OCI-LY7 (cell line): ENCODE results near the gene PSPN.

Source experiments
- CTCF ChIP-seq: fragments of 200-600 bp; sonication (generic); conservative IDR thresholded peaks from 2 replicates; pipeline ENCODE4 v1.5.1; 2014; ENCODE audit warnings: mild to moderate bottlenecking, antibody characterized with exemption, low read length, moderate library complexity, mixed read lengths
- EZH2phosphoT487 ChIP-seq: fragments of 200-600 bp; sonication (generic); IDR thresholded peaks from 2 replicates; pipeline ENCODE4 v1.6.1; 2018; ENCODE audit warnings: low read depth, borderline replicate concordance, mild to moderate bottlenecking, mixed run types, antibody characterized with exemption, low read length, moderate library complexity, mixed read lengths

GRCh38 chr19:6375411-6376010 lies at the start of gene PSPN:
- TF ChIP-seq CTCF (no peak), EZH2phosphoT487 (no peak)
